Anterior cingulate cortex (tissue), 58 donors: Measurements from ENCODE around the gene ST3GAL3.

ENCODE experiments used
- DNase-seq, 58 donors: peaks; one replicate each; lab custom pipeline; 2025; lab: John Stamatoyannopoulos, UW

Gene ST3GAL3

GRCh38 chr1:43971336-43971980 lies 264.1 kb downstream of the ST3GAL3 start:
- DNase-seq: no peak

GRCh38 chr1:43973981-43974442 lies 266.7 kb downstream of the ST3GAL3 start:
- DNase-seq: peak in 1 of 58 donors; percentile 49

- DNase-seq: peak; percentile 60 to 99 (median 95)
These were observed 267.3 kb downstream of the ST3GAL3 start, which contains the start of gene ATP6V0B for GRCh38 chr1:43974443-43975248. Gene ATP6V0B, plus strand, starts transcription at chr1:43974960. Its CDS starts 81 bp downstream, at chr1:43975041.

- peak in 26 of 58 donors; percentile 17 to 62 (median 40) for DNase-seq
These were observed 268.1 kb downstream of the ST3GAL3 start for GRCh38 chr1:43975249-43975961.

- no peak for DNase-seq
These were observed 268.7 kb downstream of the ST3GAL3 start for GRCh38 chr1:43976045-43976444.

- no peak for DNase-seq
These were observed 269.6 kb downstream of the ST3GAL3 start for GRCh38 chr1:43976890-43977289.

GRCh38 chr1:43977376-43978263 lies 270.3 kb downstream of the ST3GAL3 start:
- no peak for DNase-seq

GRCh38 chr1:43978264-43978550 lies 270.9 kb downstream of the ST3GAL3 start:
- DNase-seq: no peak

- peak in 39 of 58 donors; percentile 10 to 66 (median 31) for DNase-seq
These were observed 271.4 kb downstream of the ST3GAL3 start, which contains the start of gene B4GALT2 for GRCh38 chr1:43978551-43979260. Gene B4GALT2, plus strand, starts transcription at chr1:43979210. Its CDS starts 1,951 bp downstream, at chr1:43981161.

- no peak for DNase-seq
These were observed 271.9 kb downstream of the ST3GAL3 start for GRCh38 chr1:43979261-43979527.

- peak in 29 of 58 donors; percentile 7 to 56 (median 33) for DNase-seq
These were observed 272.4 kb downstream of the ST3GAL3 start for GRCh38 chr1:43979528-43980254.

- no peak for DNase-seq
These were observed 273.2 kb downstream of the ST3GAL3 start for GRCh38 chr1:43980255-43981134.
